Peyer's patch (tissue), 4 donors: Measurements from ENCODE around the gene SIRPB2.

Source experiments
- CTCF ChIP-seq, 6 experiments: fragments of 450-650 bp in 4 of 6; fragments of 200-600 bp in 2 of 6; sonication (generic) in 1 of 6; IDR thresholded peaks; one replicate each; pipeline ENCODE4 v1.5.1; 2017 to 2019; ENCODE audit warnings: antibody characterized with exemption in 6 of 6, mild to moderate bottlenecking in 3 of 6, moderate library complexity in 1 of 6
- POLR2A ChIP-seq, 2 donors: fragments of 450-650 bp; IDR thresholded peaks; one replicate each; pipeline ENCODE4 v1.5.1; 2017; ENCODE audit warnings: antibody characterized with exemption in 2 of 2, mild to moderate bottlenecking in 2 of 2, moderate library complexity in 2 of 2

GRCh38 chr20:1474325-1474724, 16.9 kb downstream of the SIRPB2 start:
- TF ChIP-seq POLR2A (IDR thresholded peaks at IDR 0.05), result no peak
- TF ChIP-seq CTCF (IDR thresholded peaks at IDR 0.05), result no peak
